ENCODE results near the gene ABTB2.

ABTB2 gene

GRCh38 chr11:34340653-34341052, 17.2 kb downstream of the ABTB2 start:
- DNase-seq = no peak

GRCh38 chr11:34339149-34340064, 18.4 kb downstream of the ABTB2 start:
- no peak for DNase-seq

- no peak for DNase-seq
Measured at GRCh38 chr11:34337016-34337415, 20.8 kb downstream of the ABTB2 start.

GRCh38 chr11:34335801-34336200, 22.0 kb downstream of the ABTB2 start:
- no peak for DNase-seq

GRCh38 chr11:34335331-34335730, 22.5 kb downstream of the ABTB2 start:
- no peak for DNase-seq

GRCh38 chr11:34333787-34334186, 24.0 kb downstream of the ABTB2 start:
- DNase-seq = no peak

GRCh38 chr11:34332524-34332923, 25.3 kb downstream of the ABTB2 start:
- no peak for DNase-seq

GRCh38 chr11:34331736-34332135, 26.1 kb downstream of the ABTB2 start:
- no peak for DNase-seq

GRCh38 chr11:34331329-34331728, 26.5 kb downstream of the ABTB2 start:
- DNase-seq = no peak

- no peak for DNase-seq
Measured at GRCh38 chr11:34330653-34331052, 27.2 kb downstream of the ABTB2 start.

- no peak for DNase-seq
Measured at GRCh38 chr11:34329876-34330275, 27.9 kb downstream of the ABTB2 start.

GRCh38 chr11:34328632-34328910, 29.2 kb downstream of the ABTB2 start:
- no peak for DNase-seq

- no peak for DNase-seq
Measured at GRCh38 chr11:34327804-34328631, 29.8 kb downstream of the ABTB2 start.

GRCh38 chr11:34324466-34324865, 33.3 kb downstream of the ABTB2 start:
- DNase-seq = no peak

- DNase-seq = no peak
Measured at GRCh38 chr11:34323601-34324000, 34.2 kb downstream of the ABTB2 start.

GRCh38 chr11:34318111-34319037, 39.4 kb downstream of the ABTB2 start:
- no peak for DNase-seq

GRCh38 chr11:34317666-34318065, 40.1 kb downstream of the ABTB2 start:
- no peak for DNase-seq

- no peak for DNase-seq
Measured at GRCh38 chr11:34317036-34317360, 40.8 kb downstream of the ABTB2 start.

GRCh38 chr11:34316347-34317035, 41.3 kb downstream of the ABTB2 start:
- no peak for DNase-seq

GRCh38 chr11:34315394-34315793, 42.4 kb downstream of the ABTB2 start:
- no peak for DNase-seq

GRCh38 chr11:34314936-34315335, 42.9 kb downstream of the ABTB2 start:
- no peak for DNase-seq

GRCh38 chr11:34314176-34314575, 43.6 kb downstream of the ABTB2 start:
- no peak for DNase-seq

GRCh38 chr11:34313099-34313517, 44.7 kb downstream of the ABTB2 start:
- DNase-seq = no peak

Data from activated CD4-positive, alpha-beta T cell treated with anti-CD3 and anti-CD28 coated beads for 48 hours (primary cell).